ENCODE data around the gene ZNF362. TPM values are rescaled to one million over a fixed set of nuclear protein-coding genes. Genes with fewer than 3 reads are reported as not detected.

ZNF362 gene
- total RNA-seq, 2 donors from 2014 or later, result 45.0 to 52.0 TPM

- H3K9me3 ChIP-seq, result no peaks in the 10 kb centered on the region
- intact Hi-C loops (cut with DNase I), result no loop called here
- no peaks in the 10 kb centered on the region for H3K27me3 ChIP-seq (replicated peaks; ENCODE audit: insufficient read depth)
- H3K36me3 ChIP-seq, result no peaks in the 10 kb centered on the region
- H3K4me1 ChIP-seq (replicated peaks), result no peaks in the 10 kb centered on the region
- no peak for DNase-seq (ENCODE audit: low spot score)
- TF ChIP-seq CTCF (IDR thresholded peaks at IDR 0.05) (no peak), POLR2A (IDR thresholded peaks at IDR 0.05) (no peak), POLR2AphosphoS5 (IDR thresholded peaks at IDR 0.05) (no peak)
- no peak overlapping the region for H3K4me3 ChIP-seq
- no peak overlapping the region for H3K27ac ChIP-seq
- WGBS, result 55% methylated on average over 5 of the region's 5 CpGs
These were observed 12.0 kb upstream of the ZNF362 start for GRCh38 chr1:33244143-33244808.

GRCh38 chr1:33244809-33245186, 11.5 kb upstream of the ZNF362 start:
- H3K27me3 ChIP-seq (replicated peaks; ENCODE audit: insufficient read depth), result no peaks in the 10 kb centered on the region
- no peaks in the 10 kb centered on the region for H3K9me3 ChIP-seq
- 85% methylated on average over 2 of the region's 2 CpGs for WGBS
- TF ChIP-seq CTCF (IDR thresholded peaks at IDR 0.05) (no peak), POLR2A (IDR thresholded peaks at IDR 0.05) (no peak), POLR2AphosphoS5 (IDR thresholded peaks at IDR 0.05) (no peak)
- no peak overlapping the region for H3K27ac ChIP-seq
- no peak overlapping the region for H3K4me3 ChIP-seq
- no peak for DNase-seq (ENCODE audit: low spot score)
- no peaks in the 10 kb centered on the region for H3K36me3 ChIP-seq
- no peaks in the 10 kb centered on the region for H3K4me1 ChIP-seq (replicated peaks)
- intact Hi-C loops (cut with DNase I), result no loop called here

- H3K4me1 ChIP-seq (replicated peaks), result no peaks in the 10 kb centered on the region
- H3K9me3 ChIP-seq, result no peaks in the 10 kb centered on the region
- H3K27me3 ChIP-seq (replicated peaks; ENCODE audit: insufficient read depth), result no peaks in the 10 kb centered on the region
- WGBS, result 79% methylated on average over 4 of the region's 4 CpGs
- no peak overlapping the region for H3K27ac ChIP-seq
- intact Hi-C loops (cut with DNase I), result no loop called here
- TF ChIP-seq POLR2A (IDR thresholded peaks at IDR 0.05), result no peak
- no peak for TF ChIP-seq CTCF (IDR thresholded peaks at IDR 0.05)
- TF ChIP-seq POLR2AphosphoS5 (IDR thresholded peaks at IDR 0.05), result no peak
- H3K4me3 ChIP-seq, result no peak overlapping the region
- H3K36me3 ChIP-seq, result no peaks in the 10 kb centered on the region
- DNase-seq (ENCODE audit: low spot score), result no peak
These were observed 10.1 kb upstream of the ZNF362 start for GRCh38 chr1:33246171-33246570.

- 80% methylated on average over 7 of the region's 7 CpGs for whole genome bisulfite sequencing
- no peak for DNase-seq (ENCODE audit: low spot score)
- H3K27ac ChIP-seq, result no peak overlapping the region
- TF ChIP-seq POLR2A (IDR thresholded peaks at IDR 0.05), result no peak
- TF ChIP-seq CTCF (IDR thresholded peaks at IDR 0.05), result no peak
- TF ChIP-seq POLR2AphosphoS5 (IDR thresholded peaks at IDR 0.05), result no peak
- H3K36me3 ChIP-seq, result no peaks in the 10 kb centered on the region
- H3K4me1 ChIP-seq (replicated peaks), result no peaks in the 10 kb centered on the region
- no peaks in the 10 kb centered on the region for H3K9me3 ChIP-seq
- no peak overlapping the region for H3K4me3 ChIP-seq
- H3K27me3 ChIP-seq (replicated peaks; ENCODE audit: insufficient read depth), result no peaks in the 10 kb centered on the region
- intact Hi-C loops (cut with DNase I), result no loop called here
These were observed 8.7 kb upstream of the ZNF362 start for GRCh38 chr1:33247545-33247944.

GRCh38 chr1:33248244-33248643, 8.0 kb upstream of the ZNF362 start:
- TF ChIP-seq POLR2AphosphoS5 (IDR thresholded peaks at IDR 0.05), result no peak
- TF ChIP-seq CTCF (IDR thresholded peaks at IDR 0.05), result no peak
- TF ChIP-seq POLR2A (IDR thresholded peaks at IDR 0.05), result no peak
- H3K27ac ChIP-seq, result no peak overlapping the region
- no peaks in the 10 kb centered on the region for H3K4me1 ChIP-seq (replicated peaks)
- no peaks in the 10 kb centered on the region for H3K36me3 ChIP-seq
- DNase-seq (ENCODE audit: low spot score), result no peak
- no peaks in the 10 kb centered on the region for H3K27me3 ChIP-seq (replicated peaks; ENCODE audit: insufficient read depth)
- H3K4me3 ChIP-seq, result no peak overlapping the region
- intact Hi-C loops (cut with DNase I), result no loop called here
- H3K9me3 ChIP-seq, result no peaks in the 10 kb centered on the region
